ENCODE data around the gene PSMG4.

The PSMG4 gene

GRCh38 chr6:3291346-3291745, 32.6 kb downstream of the PSMG4 start:
- DNase-seq: no peak

DNA sequence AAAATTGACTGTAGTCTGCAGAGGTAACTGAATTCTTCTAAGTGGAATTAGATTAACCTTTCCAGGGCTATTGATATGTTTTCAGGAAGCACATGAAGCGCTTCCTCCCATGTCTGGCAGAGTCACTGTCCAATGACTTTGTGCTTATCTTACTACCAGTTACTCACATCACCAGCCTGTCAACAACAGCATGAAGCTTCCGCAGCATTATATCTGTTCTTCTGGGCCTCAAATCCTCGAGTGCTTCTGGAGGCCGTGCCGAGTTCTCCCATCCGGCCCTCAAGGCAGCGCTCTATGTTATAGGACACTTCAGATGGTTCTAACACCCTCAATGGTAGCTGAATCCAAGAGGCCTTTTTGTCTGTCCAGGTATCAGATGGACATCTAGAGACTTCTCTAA, 33.2 kb downstream of the PSMG4 start:
- no peak for DNase-seq

DNA sequence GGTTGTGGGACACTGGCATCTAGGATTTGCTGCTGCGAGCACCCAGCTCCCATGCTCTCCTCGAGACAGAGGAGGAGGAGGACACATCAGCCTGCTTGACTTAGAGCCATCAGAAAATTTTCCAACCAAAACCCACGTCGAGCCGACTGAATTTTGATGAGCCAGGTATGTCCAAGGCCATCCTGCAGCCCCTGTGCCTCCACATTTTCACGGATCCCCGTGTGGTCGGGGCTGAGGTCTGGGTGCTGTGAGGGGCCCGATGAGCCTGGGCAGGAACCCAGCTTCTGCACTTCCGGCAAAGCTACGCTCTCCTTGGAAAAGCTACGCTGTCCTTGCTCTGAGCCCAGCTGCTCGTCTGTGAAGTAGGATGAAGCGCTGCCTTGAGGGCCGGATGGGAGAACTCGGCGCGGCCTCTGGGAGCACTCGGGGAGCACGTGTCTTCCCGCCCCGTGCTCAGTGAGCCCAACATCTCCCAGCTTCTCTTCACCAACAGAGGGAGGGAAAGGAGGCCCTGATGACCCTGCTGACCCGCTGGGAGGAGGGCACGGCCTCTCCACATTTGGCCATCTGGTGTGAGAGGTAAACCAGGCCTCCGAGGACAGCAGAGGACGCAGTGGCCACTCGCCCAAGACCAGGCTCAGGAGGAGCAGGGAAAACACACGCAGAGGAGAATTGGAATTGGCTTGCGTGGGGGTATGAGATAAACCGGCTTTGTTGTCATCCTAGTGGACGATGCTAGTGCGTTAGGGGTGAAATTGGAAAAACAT, 33.9 kb downstream of the PSMG4 start:
- no peak for DNase-seq

- DNase-seq: no peak
Observed at GRCh38 chr6:3293271-3294155, 34.8 kb downstream of the PSMG4 start.

- no peak for DNase-seq
Observed at GRCh38 chr6:3294396-3294795, 35.6 kb downstream of the PSMG4 start.

DNA sequence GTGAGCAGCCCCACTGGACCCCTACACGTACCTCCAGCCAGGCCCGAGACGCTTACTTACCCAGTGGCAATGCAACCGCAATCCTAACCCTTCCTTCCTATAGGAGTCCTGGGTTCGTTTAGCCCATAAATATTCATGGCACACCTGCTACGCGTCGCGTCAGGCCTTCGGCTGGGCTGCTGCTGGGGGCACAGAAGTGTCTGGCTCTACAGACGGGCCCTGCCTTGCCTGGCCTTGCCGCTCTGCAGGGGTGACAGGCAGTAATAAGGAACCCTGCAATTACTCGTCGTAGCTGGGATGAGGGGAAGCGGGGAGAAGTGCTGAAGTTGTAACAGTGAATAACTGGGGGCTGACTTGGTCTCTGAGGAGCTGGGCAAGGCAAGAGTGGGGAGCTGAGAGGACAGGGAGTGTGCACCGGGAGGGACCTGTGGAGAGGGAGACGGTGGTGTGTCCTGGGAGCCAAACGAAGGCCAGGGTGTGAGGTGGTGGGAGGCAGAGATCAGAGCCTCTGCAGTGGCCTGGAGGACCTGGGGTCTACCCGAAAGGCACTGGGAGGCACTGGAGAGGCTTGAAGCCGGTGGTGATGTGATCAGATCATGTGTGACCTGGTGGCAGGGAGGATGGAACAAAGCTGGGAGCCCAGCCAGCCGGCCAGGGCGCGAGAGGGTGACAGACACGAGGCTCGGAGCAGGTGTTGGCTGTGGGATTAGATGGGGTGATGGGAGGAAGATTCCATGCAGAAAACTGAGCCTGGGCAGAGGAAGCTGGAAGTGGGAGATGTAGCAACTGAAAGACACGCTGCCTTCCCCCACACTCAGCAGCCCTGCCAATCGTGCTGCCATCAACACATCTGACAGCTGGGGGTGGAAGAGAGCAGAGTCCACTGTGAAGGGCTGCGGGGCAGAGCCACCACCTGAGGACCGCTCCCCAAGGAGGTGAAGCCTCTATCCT, 36.4 kb downstream of the PSMG4 start:
- DNase-seq: no peak

- no peak for DNase-seq
Observed at GRCh38 chr6:3296078-3296477, 37.3 kb downstream of the PSMG4 start.

- no peak for DNase-seq
Observed at GRCh38 chr6:3296537-3296936, 37.8 kb downstream of the PSMG4 start.

GRCh38 chr6:3297006-3297405, 38.3 kb downstream of the PSMG4 start:
- no peak for DNase-seq

GRCh38 chr6:3297909-3298308, 39.2 kb downstream of the PSMG4 start:
- DNase-seq: no peak

- DNase-seq: no peak
Observed at GRCh38 chr6:3299221-3299620, 40.5 kb downstream of the PSMG4 start.

DNA sequence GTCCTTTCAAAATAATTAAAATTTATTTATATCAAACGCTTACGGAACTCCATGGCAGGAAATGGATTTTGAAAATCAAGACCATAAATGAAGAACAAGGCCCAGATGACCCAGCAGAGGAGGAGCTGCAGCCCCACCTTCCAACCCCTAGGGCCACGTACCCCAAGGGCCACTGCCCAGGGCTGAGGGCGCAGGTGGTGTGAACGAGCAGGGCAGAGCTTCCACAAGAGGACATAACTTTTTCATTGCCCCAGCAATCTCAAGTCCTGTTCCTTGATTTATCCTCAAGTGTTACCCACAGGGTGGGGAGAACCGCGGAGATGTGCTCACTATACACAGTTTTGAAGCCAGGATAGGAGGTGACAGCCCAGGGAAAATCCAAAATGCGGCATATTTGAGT, 42.8 kb downstream of the PSMG4 start:
- no peak for DNase-seq

GRCh38 chr6:3303795-3304411, 45.2 kb downstream of the PSMG4 start:
- DNase-seq: no peak

DNA sequence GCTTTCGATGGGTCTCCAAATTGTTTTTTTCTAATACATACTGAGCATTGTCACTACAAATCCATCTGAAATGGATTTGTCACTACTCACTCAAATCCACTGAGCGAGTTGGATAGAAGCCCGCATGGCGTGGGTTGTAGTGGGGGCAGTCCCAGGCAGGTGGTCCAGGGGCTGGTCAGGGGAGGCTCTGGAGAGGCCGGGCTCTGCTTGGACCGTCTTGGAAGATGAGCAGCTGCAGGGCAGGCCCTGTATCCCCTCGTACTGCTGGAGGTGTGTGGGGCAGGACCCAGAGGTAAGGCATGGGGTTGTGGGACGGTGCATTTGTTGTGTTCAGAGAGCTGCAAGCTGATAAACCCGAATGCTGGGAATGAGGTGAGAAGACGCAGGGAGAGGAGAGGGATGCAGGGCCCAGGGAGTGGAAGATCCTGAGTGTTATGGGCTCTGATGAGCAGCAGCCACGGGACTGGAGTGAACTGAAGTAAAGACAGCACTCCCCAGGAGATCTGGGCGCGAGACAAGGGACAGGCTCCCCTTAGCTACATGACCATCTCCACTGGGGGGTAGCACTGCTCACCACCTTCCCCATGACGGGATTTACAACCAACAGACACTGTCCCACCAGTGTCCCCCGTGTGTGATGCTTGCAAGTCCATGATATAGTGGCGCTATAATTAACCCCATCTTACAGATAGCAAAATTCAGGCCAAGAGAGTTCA, 45.9 kb downstream of the PSMG4 start:
- no peak for DNase-seq

GRCh38 chr6:3305216-3305565, 46.4 kb downstream of the PSMG4 start:
- no peak for DNase-seq

- no peak for DNase-seq
Observed at GRCh38 chr6:3305831-3306230, 47.1 kb downstream of the PSMG4 start.

DNA sequence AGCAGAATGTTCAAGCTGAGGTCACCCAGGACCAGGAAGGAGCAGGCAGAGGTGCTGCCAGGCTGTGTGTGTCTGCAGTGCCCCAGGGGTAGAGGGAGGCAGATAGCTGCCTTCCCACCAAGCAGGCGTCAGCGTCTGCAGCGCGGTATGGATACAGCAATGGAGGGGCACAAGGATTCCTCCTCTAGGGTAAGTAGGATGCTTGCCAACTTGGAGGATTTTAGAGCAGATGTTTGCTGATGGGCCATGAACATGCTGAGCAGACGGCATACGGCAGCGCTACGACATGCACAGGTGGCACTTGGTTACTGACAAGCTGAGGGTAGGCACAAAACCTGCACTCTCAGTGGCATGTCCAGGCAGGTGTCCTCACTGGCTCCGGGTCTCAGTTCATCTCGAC, 48.1 kb downstream of the PSMG4 start:
- DNase-seq: no peak

DNA sequence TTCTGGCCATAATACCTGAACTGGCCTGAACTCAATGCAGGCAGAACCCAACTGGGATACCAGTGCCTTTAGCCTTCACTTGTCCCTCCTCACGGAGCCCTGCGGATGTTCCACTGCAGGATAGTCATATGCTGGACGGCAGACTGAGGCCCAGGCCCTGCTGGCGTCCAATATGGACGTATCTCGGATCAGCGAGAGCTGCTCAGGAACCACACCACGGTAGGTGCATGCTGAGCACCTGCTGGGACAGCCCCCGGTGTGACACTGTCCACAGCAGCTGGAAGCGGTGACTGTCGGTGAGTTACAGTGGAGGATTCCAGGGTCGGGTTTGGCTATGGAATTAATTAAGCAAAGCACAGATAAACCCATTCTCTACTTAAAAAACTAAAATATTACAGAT, 48.7 kb downstream of the PSMG4 start:
- no peak for DNase-seq

- no peak for DNase-seq
Observed at GRCh38 chr6:3308106-3308505, 49.4 kb downstream of the PSMG4 start.

DNA sequence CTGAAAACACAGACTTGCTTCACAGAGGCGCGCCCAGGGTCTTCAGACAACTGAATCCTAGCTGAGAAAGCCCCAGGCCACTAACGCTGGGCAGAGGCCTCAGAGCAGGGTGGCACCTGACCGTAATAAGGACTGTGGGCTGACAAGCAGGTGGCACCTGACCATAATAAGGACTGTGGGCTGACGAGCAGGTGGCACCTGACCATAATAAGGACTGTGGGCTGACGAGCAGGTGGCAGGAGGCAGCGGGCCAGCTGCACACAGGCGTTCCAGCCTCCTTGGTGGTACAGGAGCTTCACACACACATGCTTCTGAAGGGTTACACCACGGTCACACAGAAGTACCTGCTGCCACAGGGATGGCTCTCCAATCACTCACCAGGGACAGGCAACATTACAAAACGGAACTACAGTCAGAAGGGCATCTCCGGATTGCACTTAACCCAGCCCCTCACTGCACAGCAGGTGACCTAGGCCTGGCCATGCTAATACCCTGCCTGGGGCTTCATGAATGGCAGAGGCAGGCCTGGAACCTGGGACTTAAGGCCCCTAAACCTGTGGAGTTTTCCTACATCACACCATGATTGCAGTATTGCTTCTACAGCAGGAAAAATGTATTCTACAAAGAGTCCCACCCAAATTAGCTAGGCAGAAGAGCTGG, 50.8 kb downstream of the PSMG4 start:
- no peak for DNase-seq

DNA sequence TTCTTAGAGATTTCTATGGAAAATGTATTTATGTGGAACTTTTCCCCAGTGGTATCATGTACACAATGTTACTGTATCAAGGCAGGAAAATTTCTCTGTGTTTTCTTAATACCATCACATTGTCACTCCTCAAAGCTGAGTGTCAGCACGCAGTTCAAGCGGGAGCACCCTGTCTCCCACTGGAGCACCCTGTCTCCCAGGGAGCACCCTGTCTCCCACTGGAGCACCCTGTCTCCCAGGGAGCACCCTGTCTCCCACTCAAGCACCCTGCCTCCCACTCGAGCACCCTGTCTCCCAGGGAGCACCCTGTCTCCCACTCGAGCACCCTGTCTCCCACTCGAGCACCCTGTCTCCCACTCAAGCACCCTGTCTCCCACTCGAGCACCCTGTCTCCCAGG, 51.3 kb downstream of the PSMG4 start:
- no peak for DNase-seq

GRCh38 chr6:3310703-3311102, 52.0 kb downstream of the PSMG4 start:
- DNase-seq: no peak
